ENCODE measurements around the gene RNU1-4.
"Not testable (repeated sequence)": the region's sequence is repeated elsewhere in the genome, so short reads cannot be mapped to it uniquely, and the experiment has no call there.

The RNU1-4 gene

GRCh38 chr1:16740047-16740964 lies at the start of gene RNU1-4:
Gene RNU1-4, plus strand, starts transcription at chr1:16740516.
- DNase-seq (ENCODE audit: low read depth) = not testable (repeated sequence)

DNA sequence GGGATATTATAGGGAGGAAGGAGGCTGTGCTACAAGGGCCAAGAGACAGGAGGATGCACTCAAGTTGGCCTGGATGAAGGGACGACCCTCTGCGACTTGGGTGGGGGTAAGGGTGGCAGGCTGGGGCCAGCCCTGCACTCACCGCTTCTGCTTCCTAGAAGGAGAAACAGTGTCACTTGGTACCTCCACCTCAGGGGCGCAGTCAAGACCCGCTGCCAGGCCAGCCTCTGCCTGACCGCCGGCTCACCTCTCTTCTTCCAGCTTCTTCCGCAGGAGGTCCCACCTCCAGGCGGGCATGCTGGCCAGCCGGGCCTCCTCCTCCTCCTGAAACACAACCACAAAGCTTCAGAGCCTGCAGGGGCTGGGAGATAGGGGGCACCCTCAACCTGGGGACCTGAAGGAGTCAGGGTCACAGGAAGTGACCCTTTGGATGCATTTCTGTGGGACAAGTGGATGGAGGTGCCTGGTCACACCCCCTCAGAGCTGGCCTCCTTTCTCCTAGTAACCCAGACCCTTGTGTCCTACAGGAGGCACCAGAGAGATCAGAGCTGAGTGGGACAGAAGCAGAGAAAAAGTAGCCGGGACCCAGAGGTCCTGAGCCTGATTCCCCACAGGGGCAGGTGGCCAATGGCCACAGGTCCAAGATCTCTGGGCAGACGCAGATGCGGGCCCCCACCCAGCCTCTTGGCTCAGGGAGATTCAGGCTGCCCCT lies 49.2 kb upstream of the RNU1-4 start:
- not testable (repeated sequence) for DNase-seq (ENCODE audit: low read depth)

GRCh38 chr1:16692283-16692682 lies 48.0 kb upstream of the RNU1-4 start:
- not testable (repeated sequence) for DNase-seq (ENCODE audit: low read depth)

GRCh38 chr1:16692717-16693448 lies 47.4 kb upstream of the RNU1-4 start:
- not testable (repeated sequence) for DNase-seq (ENCODE audit: low read depth)

- DNase-seq (ENCODE audit: low read depth) = not testable (repeated sequence)
Measured at GRCh38 chr1:16693449-16694307, 46.6 kb upstream of the RNU1-4 start.

DNA sequence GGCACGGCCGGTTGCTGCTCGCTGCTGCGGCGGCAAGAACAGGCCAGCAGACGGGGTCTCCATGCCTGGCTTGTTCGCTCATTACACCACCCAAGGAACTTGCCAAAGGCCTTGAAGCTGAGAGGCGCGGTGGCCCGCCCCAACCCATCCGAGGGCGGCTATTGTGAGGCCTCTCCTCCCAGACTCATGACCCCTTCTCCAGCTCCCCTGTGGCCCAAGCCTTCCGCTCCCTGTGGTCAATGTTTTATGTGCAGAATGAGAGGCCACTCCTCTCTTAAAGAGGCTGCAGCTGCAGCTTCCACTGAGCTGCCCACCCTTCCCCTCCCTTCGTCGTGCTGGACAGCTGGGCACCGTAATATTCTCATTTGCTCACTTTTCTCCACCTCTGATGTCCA lies 46.0 kb upstream of the RNU1-4 start:
- not testable (repeated sequence) for DNase-seq (ENCODE audit: low read depth)

GRCh38 chr1:16696507-16697150 lies 43.7 kb upstream of the RNU1-4 start:
- DNase-seq (ENCODE audit: low read depth) = not testable (repeated sequence)

DNA sequence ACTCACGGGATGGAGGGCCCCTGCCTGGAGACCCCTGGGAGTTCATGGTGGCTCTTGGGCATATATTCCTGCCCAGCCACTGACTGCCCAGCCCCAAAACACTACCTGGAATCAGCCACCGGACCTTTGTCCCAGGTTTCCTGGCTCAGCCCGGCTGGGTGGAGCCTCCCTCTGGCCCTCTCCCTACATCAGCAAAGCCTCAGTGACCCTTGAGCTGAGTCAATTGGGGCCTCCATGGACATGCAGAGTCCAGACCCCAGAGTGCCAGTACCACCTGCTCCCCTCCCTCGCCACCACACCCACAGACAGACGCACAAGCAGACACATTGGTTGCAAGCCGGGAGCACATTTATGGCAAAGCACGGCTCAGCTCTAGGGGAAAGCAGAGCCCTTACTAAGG lies 43.2 kb upstream of the RNU1-4 start:
- DNase-seq (ENCODE audit: low read depth) = not testable (repeated sequence)

DNA sequence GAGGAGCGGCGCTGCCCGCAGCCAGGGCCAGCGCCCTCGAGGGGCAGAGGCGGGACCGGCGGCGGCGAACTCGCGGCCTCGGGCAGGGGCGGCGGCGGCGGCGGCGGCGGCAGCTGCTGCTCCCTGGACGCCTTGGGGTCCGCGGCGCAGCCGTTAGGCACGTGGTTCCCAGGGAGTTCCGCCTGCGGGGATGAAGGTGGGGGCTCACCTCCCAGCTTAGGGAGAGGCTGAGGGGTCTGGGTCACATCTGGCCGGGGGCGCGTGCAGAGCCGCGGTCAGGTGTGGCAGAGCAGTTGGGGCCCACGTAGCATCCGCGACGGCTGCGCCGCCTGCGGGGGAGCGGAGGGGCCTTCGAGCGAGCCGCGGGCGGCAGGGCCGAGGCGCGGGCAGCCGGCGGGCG lies 40.9 kb upstream of the RNU1-4 start:
- not testable (repeated sequence) for DNase-seq (ENCODE audit: low read depth)

- not testable (repeated sequence) for DNase-seq (ENCODE audit: low read depth)
Measured at GRCh38 chr1:16700138-16700895, 40.0 kb upstream of the RNU1-4 start.

DNA sequence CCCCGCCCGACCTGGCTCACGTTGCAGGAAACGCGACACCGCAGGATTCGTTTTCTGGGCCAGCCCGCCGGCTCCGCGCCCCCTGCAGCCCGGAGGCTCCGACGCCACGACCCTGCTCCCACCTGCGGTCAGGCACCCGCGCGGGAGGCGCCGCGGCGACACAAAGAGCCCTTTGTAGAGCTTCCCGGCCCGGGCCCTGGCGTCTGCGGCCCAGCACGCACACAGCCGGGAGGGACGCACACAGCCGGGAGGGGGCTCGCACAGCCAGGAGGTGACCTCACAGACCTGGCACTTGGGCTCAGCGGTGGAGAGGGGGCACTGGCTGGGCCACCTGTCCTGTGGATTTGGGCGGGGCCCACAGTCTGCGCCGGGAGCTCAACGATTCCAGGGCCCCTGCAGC lies 39.1 kb upstream of the RNU1-4 start:
- DNase-seq (ENCODE audit: low read depth) = not testable (repeated sequence)

GRCh38 chr1:16702280-16702679 lies 38.0 kb upstream of the RNU1-4 start:
- DNase-seq (ENCODE audit: low read depth) = not testable (repeated sequence)

DNA sequence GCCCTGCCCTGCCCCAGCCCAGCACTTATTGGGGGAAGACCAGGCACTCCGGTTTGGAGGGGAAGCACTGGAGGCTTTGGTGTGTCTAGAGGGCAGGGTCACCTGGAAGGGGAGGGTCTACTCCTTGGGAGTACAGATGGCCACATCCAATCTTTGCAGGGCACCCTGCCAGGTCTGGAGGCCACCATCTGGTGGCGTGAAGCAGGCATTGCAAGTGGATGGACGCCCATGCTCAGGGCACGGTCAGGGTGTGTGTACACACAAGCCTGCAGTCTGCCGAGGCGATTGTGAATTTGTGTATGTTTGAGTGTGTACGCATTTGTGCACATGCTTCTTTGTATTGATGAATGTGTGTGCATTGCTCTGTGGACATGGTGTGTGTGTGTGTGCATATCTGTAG lies 37.2 kb upstream of the RNU1-4 start:
- not testable (repeated sequence) for DNase-seq (ENCODE audit: low read depth)

- DNase-seq (ENCODE audit: low read depth) = not testable (repeated sequence)
Measured at GRCh38 chr1:16703602-16704001, 36.7 kb upstream of the RNU1-4 start.

DNA sequence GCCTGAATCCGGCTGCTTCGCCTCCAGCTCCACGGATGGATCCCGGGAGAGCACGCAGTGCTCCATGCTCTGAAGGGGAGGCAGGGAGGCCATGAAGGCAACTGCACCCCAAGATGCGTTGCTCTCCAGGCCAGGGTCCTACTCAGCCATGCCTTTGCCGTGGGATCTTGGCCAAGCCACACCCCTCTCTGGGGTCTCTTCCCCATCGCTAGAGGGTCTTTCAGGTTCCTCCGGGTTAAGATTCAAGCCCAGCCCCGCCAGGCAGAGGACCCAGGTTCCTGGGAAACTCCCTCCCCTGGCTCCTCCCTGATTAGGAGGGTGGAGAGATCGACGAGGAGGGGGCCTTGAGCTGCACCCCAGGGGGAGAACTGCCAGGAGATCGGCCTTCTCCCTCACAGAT lies 36.2 kb upstream of the RNU1-4 start:
- not testable (repeated sequence) for DNase-seq (ENCODE audit: low read depth)

GRCh38 chr1:16704502-16705100 lies 35.7 kb upstream of the RNU1-4 start:
- DNase-seq (ENCODE audit: low read depth) = not testable (repeated sequence)

DNA sequence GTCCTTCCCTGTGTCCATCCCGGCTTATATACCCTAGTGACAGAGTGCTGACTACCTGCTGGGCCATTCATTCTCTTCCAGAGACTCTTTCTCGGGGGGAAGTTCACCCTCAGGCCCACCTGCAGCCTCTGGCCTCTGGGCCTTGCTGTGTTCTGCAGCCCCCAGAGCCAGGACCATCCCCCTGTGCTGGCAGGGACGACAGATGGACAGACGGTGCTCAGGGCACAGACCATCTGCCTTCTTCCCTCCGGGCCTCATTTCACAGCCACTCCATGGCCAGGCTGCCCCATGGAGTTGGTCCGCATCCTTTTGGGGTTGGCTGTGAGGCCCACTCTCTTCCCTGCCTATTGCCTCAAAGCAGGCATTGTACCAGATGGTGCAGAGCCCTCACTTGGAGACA lies 34.0 kb upstream of the RNU1-4 start:
- DNase-seq (ENCODE audit: low read depth) = not testable (repeated sequence)

- DNase-seq (ENCODE audit: low read depth) = not testable (repeated sequence)
Measured at GRCh38 chr1:16707130-16708093, 32.9 kb upstream of the RNU1-4 start.
